Mesothelial cell of epicardium (in vitro differentiated cells): ENCODE results near the gene GALNT18. TPM values are rescaled to one million over a fixed set of nuclear protein-coding genes. Genes with fewer than 3 reads are reported as not detected.

Experiments
- DNase-seq, 2 experiments: peaks; one replicate each; pipeline ENCODE4 v3.0.0; 2021; ENCODE audit warnings: low spot score in 2 of 2; ENCODE audit not compliant: unreplicated experiment in 2 of 2
- H3K27ac Mint-ChIP-seq: 2 replicates; pipeline ENCODE4 v1.8.0; 2021; ENCODE audit warnings: mixed read lengths
- H3K27me3 Mint-ChIP-seq: 2 replicates; pipeline ENCODE4 v1.8.0; 2021; ENCODE audit warnings: low read depth, mixed read lengths
- H3K36me3 Mint-ChIP-seq: 2 replicates; pipeline ENCODE4 v1.8.0; 2021; ENCODE audit warnings: mixed read lengths
- H3K4me1 Mint-ChIP-seq: 2 replicates; pipeline ENCODE4 v1.8.0; 2021; ENCODE audit warnings: mixed read lengths
- H3K4me3 Mint-ChIP-seq: 2 replicates; pipeline ENCODE4 v1.8.0; 2021; ENCODE audit warnings: mild to moderate bottlenecking, moderate library complexity, mixed read lengths
- H3K9me3 Mint-ChIP-seq: 2 replicates; pipeline ENCODE4 v1.8.0; 2021; ENCODE audit warnings: mixed read lengths
- total RNA-seq: library from RNA; stranded (reverse); gene quantifications from 3 replicates; pipeline ENCODE4 v1.2.1, GENCODE V29; 2021
- TF ChIP-seq, protein P1 (sequence below): fragments of 200-600 bp; sonication (generic); IDR thresholded peaks from one replicate; pipeline ENCODE4 v1.5.0; 2021; ENCODE audit warnings: antibody characterized with exemption; ENCODE audit not compliant: unreplicated experiment

GALNT18 gene
- total RNA-seq, 1 donor from 2014 or later = 4.2 TPM

DNA sequence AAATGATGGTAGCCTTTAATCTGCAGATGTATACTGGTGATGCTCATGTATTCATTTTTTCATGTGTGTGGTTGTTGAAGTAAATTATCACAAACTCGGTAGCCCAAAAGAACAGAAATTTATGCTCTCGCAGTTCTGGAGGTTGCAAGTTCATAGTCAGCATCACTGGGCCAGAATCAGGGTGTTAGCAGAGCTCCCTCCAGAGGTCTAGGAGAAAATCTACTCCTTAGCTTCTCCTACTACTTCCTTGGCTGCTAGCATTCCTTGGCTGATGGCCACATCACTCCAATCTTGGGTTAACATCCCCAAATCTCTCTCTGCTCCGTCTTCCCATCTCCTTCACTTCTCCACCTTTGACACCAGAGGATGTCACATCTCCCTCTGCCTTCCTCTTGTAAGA is 45.3 kb upstream of the GALNT18 start:
- H3K4me3 Mint-ChIP-seq = no peak overlapping the region
- TF ChIP-seq, protein P1, sequence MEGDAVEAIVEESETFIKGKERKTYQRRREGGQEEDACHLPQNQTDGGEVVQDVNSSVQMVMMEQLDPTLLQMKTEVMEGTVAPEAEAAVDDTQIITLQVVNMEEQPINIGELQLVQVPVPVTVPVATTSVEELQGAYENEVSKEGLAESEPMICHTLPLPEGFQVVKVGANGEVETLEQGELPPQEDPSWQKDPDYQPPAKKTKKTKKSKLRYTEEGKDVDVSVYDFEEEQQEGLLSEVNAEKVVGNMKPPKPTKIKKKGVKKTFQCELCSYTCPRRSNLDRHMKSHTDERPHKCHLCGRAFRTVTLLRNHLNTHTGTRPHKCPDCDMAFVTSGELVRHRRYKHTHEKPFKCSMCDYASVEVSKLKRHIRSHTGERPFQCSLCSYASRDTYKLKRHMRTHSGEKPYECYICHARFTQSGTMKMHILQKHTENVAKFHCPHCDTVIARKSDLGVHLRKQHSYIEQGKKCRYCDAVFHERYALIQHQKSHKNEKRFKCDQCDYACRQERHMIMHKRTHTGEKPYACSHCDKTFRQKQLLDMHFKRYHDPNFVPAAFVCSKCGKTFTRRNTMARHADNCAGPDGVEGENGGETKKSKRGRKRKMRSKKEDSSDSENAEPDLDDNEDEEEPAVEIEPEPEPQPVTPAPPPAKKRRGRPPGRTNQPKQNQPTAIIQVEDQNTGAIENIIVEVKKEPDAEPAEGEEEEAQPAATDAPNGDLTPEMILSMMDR = no peak
- H3K4me1 Mint-ChIP-seq = peaks cover 7% of the 10 kb centered on the region
- H3K27me3 Mint-ChIP-seq = peaks cover 62% of the 10 kb centered on the region
- H3K9me3 Mint-ChIP-seq = peaks cover 4% of the 10 kb centered on the region
- DNase-seq = no peak
- no peaks in the 10 kb centered on the region for H3K36me3 Mint-ChIP-seq
- H3K27ac Mint-ChIP-seq = no peak overlapping the region

DNA sequence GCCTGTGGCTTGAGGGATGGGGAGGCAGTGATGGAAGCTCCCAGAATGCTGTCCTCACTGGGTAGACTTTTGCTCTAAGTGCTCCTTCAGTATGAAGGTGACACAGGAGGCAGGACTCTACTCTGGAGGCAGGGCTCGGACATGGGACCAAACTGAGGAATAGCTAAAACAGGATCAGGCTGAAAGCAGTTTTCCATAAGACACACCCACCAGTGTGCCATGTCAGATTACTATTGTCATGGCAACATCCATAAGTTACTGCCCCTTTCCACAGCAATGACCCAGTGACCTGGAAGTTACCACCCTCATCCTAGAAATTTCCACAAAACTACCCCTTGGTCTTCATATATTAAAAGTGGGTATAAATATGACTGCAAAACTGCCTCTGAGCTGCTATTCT is 43.6 kb upstream of the GALNT18 start:
- DNase-seq = no peak
- TF ChIP-seq, protein P1 = no peak
- Mint-ChIP-seq H3K4me1 (peaks cover 7% of the 10 kb centered on the region), H3K27ac (no peak overlapping the region), H3K9me3 (peaks cover 4% of the 10 kb centered on the region), H3K36me3 (no peaks in the 10 kb centered on the region), H3K27me3 (peaks cover 66% of the 10 kb centered on the region), H3K4me3 (no peak overlapping the region)

DNA sequence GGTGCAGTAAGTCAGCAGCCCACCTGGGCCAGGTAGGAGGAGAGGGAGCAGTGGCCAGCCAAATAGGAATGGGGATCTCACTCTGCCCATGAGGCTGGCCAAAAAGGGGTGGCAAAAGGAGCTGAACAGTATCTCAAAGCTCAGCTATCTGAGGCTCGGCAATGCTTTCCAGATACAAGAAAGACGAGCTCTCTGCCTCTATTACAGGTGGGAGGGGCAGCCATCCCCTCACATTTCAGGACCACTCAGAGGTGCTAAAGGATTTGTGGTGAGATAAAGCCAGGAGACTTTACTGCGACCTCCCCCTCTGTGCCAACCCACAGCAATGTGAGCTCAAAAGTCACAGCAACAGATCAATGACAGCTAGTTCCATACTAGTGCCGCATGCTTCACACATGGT is 42.1 kb upstream of the GALNT18 start:
- Mint-ChIP-seq H3K4me3 (no peak overlapping the region), H3K4me1 (peaks cover 3% of the 10 kb centered on the region), H3K27ac (no peak overlapping the region), H3K36me3 (no peaks in the 10 kb centered on the region), H3K27me3 (peaks cover 66% of the 10 kb centered on the region), H3K9me3 (peaks cover 4% of the 10 kb centered on the region)
- TF ChIP-seq, protein P1 = no peak
- no peak for DNase-seq

DNA sequence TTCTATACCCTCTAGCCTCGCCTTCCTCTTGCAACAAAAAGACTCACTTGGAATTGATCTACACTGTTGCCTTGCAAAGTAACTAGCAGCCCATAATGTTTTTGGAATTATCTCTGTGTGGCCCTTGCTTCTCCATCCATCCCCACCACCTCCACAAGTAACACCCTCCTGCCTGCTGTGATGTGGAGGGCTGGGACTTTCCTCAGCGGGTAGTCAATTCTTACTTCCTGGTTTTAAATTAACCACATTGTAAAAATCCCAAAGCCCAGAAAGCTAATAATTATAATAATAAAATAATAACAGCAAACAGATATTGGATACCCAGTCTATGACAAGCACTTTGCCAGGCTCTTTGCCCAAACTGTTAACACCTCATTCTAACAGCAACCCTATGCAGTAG is 40.8 kb upstream of the GALNT18 start:
- Mint-ChIP-seq H3K27ac (no peak overlapping the region), H3K4me3 (no peak overlapping the region), H3K36me3 (no peaks in the 10 kb centered on the region), H3K9me3 (peaks cover 4% of the 10 kb centered on the region), H3K4me1 (no peaks in the 10 kb centered on the region), H3K27me3 (peaks cover 65% of the 10 kb centered on the region)
- DNase-seq = no peak
- TF ChIP-seq, protein P1 = no peak

DNA sequence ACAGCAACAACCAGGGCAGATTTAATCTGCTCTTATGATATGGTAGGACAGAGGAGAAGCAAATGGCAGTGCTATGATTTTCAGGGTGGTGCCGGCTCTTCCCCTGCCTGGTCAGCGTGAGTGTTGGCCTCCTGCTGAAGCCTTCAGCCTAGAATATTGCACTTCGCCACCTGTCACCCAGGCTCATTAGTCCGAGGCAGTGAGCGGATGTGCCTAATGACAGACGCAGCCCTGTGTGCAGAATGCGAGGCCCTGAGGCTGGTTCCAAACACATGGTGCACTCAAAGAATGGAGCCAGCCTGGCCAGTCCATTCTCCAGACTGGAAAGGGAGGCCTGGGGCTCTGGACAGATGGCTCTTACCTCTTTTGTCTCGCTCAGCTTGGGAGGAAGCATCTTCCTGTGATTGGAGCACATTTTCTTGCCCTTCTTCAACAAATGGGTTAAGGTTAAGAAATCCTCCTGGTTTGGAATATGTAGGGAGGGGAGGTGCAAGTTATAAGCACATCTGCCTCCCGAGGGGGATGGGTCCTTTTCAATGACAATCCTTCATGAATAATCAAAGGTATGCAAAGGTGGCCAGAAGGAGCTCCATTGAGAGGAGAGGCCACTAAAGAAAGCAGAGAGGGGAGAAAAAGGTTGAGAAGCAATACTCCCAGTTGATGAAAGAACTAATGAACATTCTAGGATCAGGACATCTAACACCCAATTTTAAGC is 39.7 kb upstream of the GALNT18 start:
- DNase-seq = no peak
- H3K4me3 Mint-ChIP-seq = no peak overlapping the region
- H3K36me3 Mint-ChIP-seq = no peaks in the 10 kb centered on the region
- peaks cover 65% of the 10 kb centered on the region for H3K27me3 Mint-ChIP-seq
- H3K9me3 Mint-ChIP-seq = no peaks in the 10 kb centered on the region
- no peak overlapping the region for H3K27ac Mint-ChIP-seq
- H3K4me1 Mint-ChIP-seq = no peaks in the 10 kb centered on the region
- TF ChIP-seq, protein P1 = no peak
